Neutrophil (primary cell): Measurements from ENCODE around the gene CHP1.
"Not testable (repeated sequence)": the region's sequence is repeated elsewhere in the genome, so short reads cannot be mapped to it uniquely, and the experiment has no call there.

Experiments used
- H3K27ac ChIP-seq: fragments of 200-600 bp; sonication (generic); 2 replicates; pipeline ENCODE4 v1.5.1; 2016; ENCODE audit warnings: mild to moderate bottlenecking, moderate library complexity
- H3K27me3 ChIP-seq: fragments of 200-600 bp; sonication (generic); 2 replicates; pipeline ENCODE4 v1.6.0; 2016; ENCODE audit warnings: mild to moderate bottlenecking
- H3K36me3 ChIP-seq: fragments of 200-600 bp; sonication (generic); 2 replicates; pipeline ENCODE4 v1.5.1; 2017
- H3K4me1 ChIP-seq, 2 experiments: fragments of 200-600 bp in 1 of 2; sonication (generic) in 1 of 2; 1 replicate in 1 of 2; 2 replicates in 1 of 2; pipeline versions ENCODE4 v1.5.1 to v1.6.1; 2013 to 2016; ENCODE audit warnings: low read depth in 1 of 2, low read length in 1 of 2, mild to moderate bottlenecking in 1 of 2, moderate library complexity in 1 of 2; ENCODE audit not compliant: control insufficient read depth in 1 of 2, insufficient read depth in 1 of 2
- H3K4me3 ChIP-seq, 2 experiments: fragments of 200-600 bp in 1 of 2; sonication (generic) in 1 of 2; 1 replicate in 1 of 2; 2 replicates in 1 of 2; pipeline ENCODE4 v1.5.1; 2013 to 2016; ENCODE audit warnings: low read depth in 1 of 2, low read length in 1 of 2, mild to moderate bottlenecking in 1 of 2, moderate library complexity in 1 of 2
- H3K9me3 ChIP-seq: fragments of 200-600 bp; sonication (generic); 2 replicates; pipeline ENCODE4 v1.5.1; 2016
- TF ChIP-seq, protein P1 (sequence below): fragments of 200-600 bp; sonication (generic); IDR thresholded peaks from 2 replicates; pipeline ENCODE4 v1.5.1; 2016; ENCODE audit warnings: antibody characterized with exemption

CHP1 gene

DNA sequence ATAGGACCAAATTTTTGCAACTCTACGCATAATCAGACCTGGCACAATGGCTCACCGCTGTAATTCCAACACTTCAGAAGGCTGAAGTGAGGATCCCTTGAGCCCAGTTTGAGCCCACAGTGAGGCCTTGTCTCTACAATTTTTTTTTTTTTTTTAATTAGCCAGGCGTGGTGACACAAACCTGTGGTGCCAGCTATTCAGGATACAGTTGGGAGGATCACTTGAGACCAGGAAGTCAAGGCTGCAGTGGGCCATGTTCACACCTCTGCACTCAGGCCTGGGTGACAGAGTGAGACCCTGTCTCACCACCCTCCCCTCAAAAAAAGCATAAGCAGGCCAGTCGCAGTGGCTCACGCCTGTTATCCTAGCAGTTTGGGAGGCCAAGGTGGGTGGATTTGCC lies 76.6 kb downstream of the CHP1 start:
- Histone ChIP-seq H3K9me3 (no peaks in the 10 kb centered on the region), H3K36me3 (peaks cover 31% of the 10 kb centered on the region), H3K27ac (no peak overlapping the region), H3K4me3 (no peak overlapping the region), H3K27me3 (no peaks in the 10 kb centered on the region), H3K4me1 (no peaks in the 10 kb centered on the region)
- TF ChIP-seq, protein P1, sequence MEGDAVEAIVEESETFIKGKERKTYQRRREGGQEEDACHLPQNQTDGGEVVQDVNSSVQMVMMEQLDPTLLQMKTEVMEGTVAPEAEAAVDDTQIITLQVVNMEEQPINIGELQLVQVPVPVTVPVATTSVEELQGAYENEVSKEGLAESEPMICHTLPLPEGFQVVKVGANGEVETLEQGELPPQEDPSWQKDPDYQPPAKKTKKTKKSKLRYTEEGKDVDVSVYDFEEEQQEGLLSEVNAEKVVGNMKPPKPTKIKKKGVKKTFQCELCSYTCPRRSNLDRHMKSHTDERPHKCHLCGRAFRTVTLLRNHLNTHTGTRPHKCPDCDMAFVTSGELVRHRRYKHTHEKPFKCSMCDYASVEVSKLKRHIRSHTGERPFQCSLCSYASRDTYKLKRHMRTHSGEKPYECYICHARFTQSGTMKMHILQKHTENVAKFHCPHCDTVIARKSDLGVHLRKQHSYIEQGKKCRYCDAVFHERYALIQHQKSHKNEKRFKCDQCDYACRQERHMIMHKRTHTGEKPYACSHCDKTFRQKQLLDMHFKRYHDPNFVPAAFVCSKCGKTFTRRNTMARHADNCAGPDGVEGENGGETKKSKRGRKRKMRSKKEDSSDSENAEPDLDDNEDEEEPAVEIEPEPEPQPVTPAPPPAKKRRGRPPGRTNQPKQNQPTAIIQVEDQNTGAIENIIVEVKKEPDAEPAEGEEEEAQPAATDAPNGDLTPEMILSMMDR: no peak

DNA sequence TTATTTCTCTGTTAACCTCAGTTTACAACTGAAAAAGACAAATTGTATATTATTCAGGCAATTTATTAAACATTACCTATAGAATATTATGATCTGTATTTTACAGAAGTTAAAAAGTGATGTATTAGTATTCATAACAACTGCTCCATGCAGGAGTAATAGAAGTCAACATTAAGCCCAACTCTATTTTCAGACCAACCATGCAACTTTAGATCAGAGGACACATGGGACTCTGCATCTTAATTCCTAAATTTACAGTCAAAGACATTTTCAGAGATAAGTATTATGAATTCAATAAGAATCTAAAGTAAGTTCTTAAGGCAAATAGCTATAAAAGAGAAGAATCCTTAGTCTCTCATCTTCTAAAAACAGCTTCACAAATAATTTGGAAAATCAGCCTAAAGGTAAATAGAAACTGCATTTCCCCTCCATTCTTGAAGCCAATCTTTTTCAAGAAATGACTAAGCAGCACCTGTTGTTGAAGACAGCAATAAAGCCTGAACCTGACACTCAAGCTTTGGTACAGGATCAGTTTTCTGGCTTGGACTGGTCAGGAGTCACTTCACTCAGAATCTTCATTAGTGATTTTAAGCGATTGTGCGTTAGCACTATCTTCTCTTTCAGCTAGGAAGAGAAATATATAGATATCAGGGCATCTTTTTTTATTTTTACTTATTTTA lies 78.3 kb downstream of the CHP1 start:
- H3K4me3 ChIP-seq: no peak overlapping the region
- no peak overlapping the region for H3K27ac ChIP-seq
- no peaks in the 10 kb centered on the region for H3K4me1 ChIP-seq
- H3K9me3 ChIP-seq: no peaks in the 10 kb centered on the region
- H3K27me3 ChIP-seq: no peaks in the 10 kb centered on the region
- H3K36me3 ChIP-seq: peaks cover 41% of the 10 kb centered on the region
- TF ChIP-seq, protein P1: no peak

DNA sequence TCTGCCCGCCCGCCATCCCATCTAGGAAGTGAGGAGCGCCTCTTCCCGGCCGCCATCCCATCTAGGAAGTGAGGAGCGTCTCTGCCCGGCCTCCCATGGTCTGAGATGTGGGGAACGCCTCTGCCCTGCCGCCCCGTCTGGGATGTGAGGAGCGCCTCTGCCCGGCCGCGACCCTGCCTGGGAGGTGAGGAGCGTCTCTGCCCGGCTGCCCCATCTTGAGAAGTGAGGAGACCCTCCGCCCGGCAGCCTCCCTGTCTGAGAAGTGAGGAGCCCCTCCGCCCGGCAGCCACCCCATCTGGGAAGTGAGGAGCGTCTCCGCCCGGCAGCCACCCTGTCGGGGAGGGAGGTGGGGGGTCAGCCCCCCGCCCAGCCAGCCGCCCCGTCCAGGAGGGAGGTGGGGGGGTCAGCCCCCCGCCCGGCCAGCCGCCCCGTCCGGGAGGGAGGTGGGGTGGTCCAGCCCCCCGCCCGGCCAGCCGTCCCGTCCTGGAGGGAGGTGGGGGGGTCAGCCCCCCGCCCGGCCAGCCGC lies 89.8 kb downstream of the CHP1 start:
- not testable (repeated sequence) for H3K36me3 ChIP-seq, H3K9me3 ChIP-seq, H3K27ac ChIP-seq, H3K4me3 ChIP-seq, H3K4me1 ChIP-seq, H3K27me3 ChIP-seq

DNA sequence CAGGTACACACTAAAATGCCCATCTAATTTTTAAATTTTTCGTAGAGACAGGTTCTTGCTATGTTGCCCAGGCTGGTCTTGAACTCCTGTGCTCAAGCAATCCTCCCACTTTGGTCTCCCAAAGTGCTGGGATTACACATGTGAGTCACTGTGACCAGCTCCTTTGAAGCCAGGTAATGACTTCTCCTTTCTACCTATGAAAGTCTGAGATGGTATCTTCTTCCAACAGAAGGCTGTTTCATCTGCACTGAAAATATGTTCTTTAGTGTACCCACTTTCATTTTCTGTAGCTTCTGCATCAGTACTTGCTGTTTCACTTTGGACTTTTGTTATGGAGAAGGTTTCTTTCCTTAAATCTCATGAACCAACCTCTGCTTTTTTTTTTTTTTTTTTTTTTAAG lies 92.5 kb downstream of the CHP1 start:
- H3K4me1 ChIP-seq: no peaks in the 10 kb centered on the region

DNA sequence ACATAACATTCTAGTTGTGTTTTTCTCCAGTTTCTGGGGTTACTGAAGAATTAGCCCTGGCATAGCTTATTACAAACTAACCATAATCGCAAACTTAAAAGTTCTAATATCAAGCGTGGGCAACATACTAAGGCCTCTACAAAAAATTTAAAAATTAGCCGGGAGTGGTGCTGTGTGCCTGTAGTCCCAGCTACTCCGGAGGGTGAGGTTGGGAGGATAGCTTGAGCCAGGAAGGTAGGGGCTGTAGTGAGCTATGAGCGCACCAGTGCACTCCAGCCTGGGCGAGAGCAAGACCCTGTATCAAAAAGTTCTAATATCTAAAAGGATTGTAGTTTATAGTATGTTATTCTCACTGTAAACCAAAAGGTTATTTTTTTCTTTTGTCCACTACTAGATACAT lies 100.2 kb downstream of the CHP1 start:
- TF ChIP-seq, protein P1: no peak
- Histone ChIP-seq H3K36me3 (peaks cover 5% of the 10 kb centered on the region), H3K27ac (no peak overlapping the region), H3K27me3 (no peaks in the 10 kb centered on the region), H3K4me3 (no peak overlapping the region), H3K9me3 (no peaks in the 10 kb centered on the region), H3K4me1 (peaks cover 27 to 30% of the 10 kb centered on the region in 2 experiments)

More for the DNA sequence above, 92.5 kb downstream of the CHP1 start:
- Histone ChIP-seq H3K36me3 (peaks cover 5% of the 10 kb centered on the region), H3K9me3 (no peaks in the 10 kb centered on the region), H3K27me3 (no peaks in the 10 kb centered on the region), H3K27ac (no peak overlapping the region), H3K4me3 (no peak overlapping the region)
- TF ChIP-seq, protein P1: no peak
